Esophagus muscularis mucosa (tissue), 4 donors: ENCODE results near the gene RNF217. TPM values are rescaled to one million over a fixed set of nuclear protein-coding genes. Genes with fewer than 3 reads are reported as not detected.
A peak's percentile ranks its signal among the peaks of the same experiment; 100 is the strongest.
"Not testable (repeated sequence)": the region's sequence is repeated elsewhere in the genome, so short reads cannot be mapped to it uniquely, and the experiment has no call there.

Experiments
- DNase-seq: peaks from one replicate; pipeline ENCODE4 v3.0.0-alpha.2; 2017; ENCODE audit errors: extremely low spot score
- H3K27ac ChIP-seq, 4 donors: fragments of 200-600 bp; sonication (generic); replicated peaks in 1 of 4; 1 replicate in 3 of 4; 2 replicates in 1 of 4; pipeline ENCODE4 v1.5.1; 2016 to 2019; ENCODE audit warnings: mild to moderate bottlenecking in 1 of 4
- H3K27me3 ChIP-seq, 4 donors: fragments of 200-600 bp; sonication (generic); one replicate each; pipeline versions ENCODE4 v1.5.1 to v1.6.0; 2016 to 2019
- H3K36me3 ChIP-seq, 4 donors: fragments of 200-600 bp; sonication (generic); one replicate each; pipeline ENCODE4 v1.5.1; 2016 to 2019
- H3K4me1 ChIP-seq, 4 donors: fragments of 200-600 bp; sonication (generic); one replicate each; pipeline ENCODE4 v1.5.1; 2016 to 2019
- H3K4me3 ChIP-seq, 4 donors: fragments of 200-600 bp; sonication (generic); 1 replicate in 2 of 4; 2 replicates in 2 of 4; pipeline ENCODE4 v1.5.1; 2016 to 2019; ENCODE audit warnings: mild to moderate bottlenecking in 4 of 4, moderate library complexity in 1 of 4
- H3K9me3 ChIP-seq, 4 donors: fragments of 200-600 bp; sonication (generic); 1 replicate in 3 of 4; 2 replicates in 1 of 4; pipeline ENCODE4 v1.5.1; 2016 to 2019
- EP300 ChIP-seq: sonication (generic); formaldehyde crosslinking; IDR thresholded peaks from one replicate; pipeline ENCODE4 v1.6.1; 2017; ENCODE audit warnings: antibody characterized with exemption
- POLR2A ChIP-seq: fragments of 450-650 bp; IDR thresholded peaks from one replicate; pipeline ENCODE4 v1.6.1; 2017; ENCODE audit warnings: antibody characterized with exemption, moderate library complexity, mild to moderate bottlenecking, low read depth
- POLR2AphosphoS5 ChIP-seq, 2 donors: sonication (generic); formaldehyde crosslinking; IDR thresholded peaks; one replicate each; pipeline ENCODE4 v1.6.1; 2017; ENCODE audit warnings: antibody characterized with exemption in 2 of 2
- WGBS: methylation state at CpG from one replicate; pipeline ENCODE4 v1.1.5; 2018; 5-methylcytosine and 5-hydroxymethylcytosine counted together
- intact Hi-C: fragments of 100-400 bp; cut with DNase I; formaldehyde crosslinking; loops from one replicate; pipeline ENCODE4 v1.15.1; 2023
- total RNA-seq, 4 donors: library from RNA; depleted of rRNA; stranded (reverse); fragments of >200 nt; gene quantifications; one replicate each; pipeline versions ENCODE4 v1.1.0 to v1.2.1, GENCODE V29; 2016
- TF ChIP-seq, protein P1 (sequence below), 3 experiments: fragments of 200-600 bp in 2 of 3; fragments of 450-650 bp in 1 of 3; sonication (generic) in 2 of 3; IDR thresholded peaks; one replicate each; pipeline ENCODE4 v1.5.1; 2017 to 2019; ENCODE audit warnings: antibody characterized with exemption in 3 of 3, mild to moderate bottlenecking in 2 of 3, moderate library complexity in 1 of 3

Gene RNF217
- total RNA-seq, 4 donors from 2014 or later: 20.0 to 34.9 (median 23.2) TPM

DNA sequence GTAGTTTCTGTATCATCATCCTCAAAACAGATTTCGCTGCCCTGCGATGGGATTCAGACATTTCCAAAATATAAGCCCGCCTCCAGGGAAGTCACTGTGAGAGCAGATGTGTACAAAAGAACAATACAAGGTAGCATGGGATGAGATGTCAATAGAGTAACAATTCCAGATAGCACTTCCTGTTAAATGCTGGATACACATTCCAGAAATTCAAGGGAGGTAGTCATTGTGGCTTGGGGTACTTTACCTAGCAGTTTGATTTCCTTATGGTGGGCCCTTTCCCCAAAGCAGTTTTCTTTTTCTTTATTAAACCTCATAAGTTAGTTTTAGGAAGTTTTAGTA lies 2.5 kb downstream of the RNF217 start:
- Histone ChIP-seq H3K9me3 (no peaks in the 10 kb centered on the region), H3K27ac (peak overlapping the region; percentile 93 to 98 (median 96)), H3K27me3 (no peaks in the 10 kb centered on the region), H3K4me3 (peak overlapping the region; percentile 79 to 91 (median 86)), H3K4me1 (peaks cover 9 to 69% (median 58%) of the 10 kb centered on the region in 4 donors), H3K36me3 (no peaks in the 10 kb centered on the region)
- no peak for DNase-seq
- TF ChIP-seq EP300 (no peak), POLR2A (no peak), POLR2AphosphoS5 (IDR thresholded peaks at IDR 0.05) (no peak)
- TF ChIP-seq, protein P1, sequence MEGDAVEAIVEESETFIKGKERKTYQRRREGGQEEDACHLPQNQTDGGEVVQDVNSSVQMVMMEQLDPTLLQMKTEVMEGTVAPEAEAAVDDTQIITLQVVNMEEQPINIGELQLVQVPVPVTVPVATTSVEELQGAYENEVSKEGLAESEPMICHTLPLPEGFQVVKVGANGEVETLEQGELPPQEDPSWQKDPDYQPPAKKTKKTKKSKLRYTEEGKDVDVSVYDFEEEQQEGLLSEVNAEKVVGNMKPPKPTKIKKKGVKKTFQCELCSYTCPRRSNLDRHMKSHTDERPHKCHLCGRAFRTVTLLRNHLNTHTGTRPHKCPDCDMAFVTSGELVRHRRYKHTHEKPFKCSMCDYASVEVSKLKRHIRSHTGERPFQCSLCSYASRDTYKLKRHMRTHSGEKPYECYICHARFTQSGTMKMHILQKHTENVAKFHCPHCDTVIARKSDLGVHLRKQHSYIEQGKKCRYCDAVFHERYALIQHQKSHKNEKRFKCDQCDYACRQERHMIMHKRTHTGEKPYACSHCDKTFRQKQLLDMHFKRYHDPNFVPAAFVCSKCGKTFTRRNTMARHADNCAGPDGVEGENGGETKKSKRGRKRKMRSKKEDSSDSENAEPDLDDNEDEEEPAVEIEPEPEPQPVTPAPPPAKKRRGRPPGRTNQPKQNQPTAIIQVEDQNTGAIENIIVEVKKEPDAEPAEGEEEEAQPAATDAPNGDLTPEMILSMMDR (IDR thresholded peaks at IDR 0.05): no peak
- 40% methylated on average over 3 of the region's 3 CpGs for WGBS
- intact Hi-C loops: loop anchor here (5.0 kb wide), 1 partner anchor 133 kb away; no protein-coding TSS in a partner anchor

DNA sequence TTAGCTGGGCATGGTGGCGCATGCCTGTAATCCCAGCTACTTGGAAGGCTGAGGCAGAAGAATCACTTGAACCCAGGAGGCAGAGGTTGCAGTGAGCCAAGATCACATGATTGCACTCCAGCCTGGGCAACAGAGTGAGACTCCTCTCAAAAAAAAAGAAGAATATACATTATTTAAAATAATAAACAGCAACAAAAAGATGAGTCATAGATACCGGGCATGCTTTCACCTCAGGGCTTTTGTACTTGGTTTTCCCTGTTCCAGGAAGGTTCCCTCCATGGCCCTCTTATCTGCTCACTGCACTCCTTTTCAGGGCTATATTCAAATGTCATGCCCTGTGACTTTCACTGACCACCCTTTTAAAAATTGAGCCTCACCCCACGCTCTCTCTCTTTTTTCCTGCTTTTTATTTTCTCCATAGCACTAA lies 3.2 kb downstream of the RNF217 start:
- Histone ChIP-seq H3K27ac (peak overlapping the region; percentile 93 to 98 (median 96)), H3K4me3 (peak overlapping the region; percentile 79 to 91 (median 86)), H3K4me1 (peaks cover 9 to 72% (median 56%) of the 10 kb centered on the region in 4 donors)
- WGBS: 75% methylated on average over 3 of the region's 3 CpGs
- DNase-seq, H3K9me3 ChIP-seq, intact Hi-C loops, H3K27me3 ChIP-seq, H3K36me3 ChIP-seq: not testable (repeated sequence)

DNA sequence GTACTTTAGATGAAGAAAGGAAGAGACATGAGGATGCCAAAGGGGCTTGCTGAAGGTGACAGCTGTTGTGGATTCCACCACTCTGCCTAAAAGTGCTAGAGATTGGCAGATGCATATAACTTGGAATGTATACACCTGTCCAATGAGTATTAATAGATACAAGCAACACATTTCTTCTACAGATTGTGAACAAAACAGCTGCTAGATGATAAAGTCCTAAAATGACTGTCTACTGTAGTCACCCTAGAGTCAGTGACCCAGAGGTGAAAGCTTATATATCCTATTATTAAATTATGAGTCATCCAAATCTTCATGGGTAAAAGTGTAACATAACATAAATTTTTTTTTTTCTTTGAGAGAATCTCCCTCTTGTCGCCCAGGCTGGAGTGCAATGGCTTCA lies 5.2 kb downstream of the RNF217 start:
- no peak overlapping the region for H3K4me3 ChIP-seq
- TF ChIP-seq EP300 (no peak), POLR2AphosphoS5 (IDR thresholded peaks at IDR 0.05) (no peak), POLR2A (no peak)
- TF ChIP-seq, protein P1 (IDR thresholded peaks at IDR 0.05): no peak
- peaks cover 0 to 13% (median 7%) of the 10 kb centered on the region in 4 donors for H3K36me3 ChIP-seq
- peaks cover 9 to 65% (median 46%) of the 10 kb centered on the region in 4 donors for H3K4me1 ChIP-seq
- H3K27me3 ChIP-seq: no peaks in the 10 kb centered on the region
- peak overlapping the region in 1 of 4 donors; percentile 2 for H3K27ac ChIP-seq
- intact Hi-C loops: no loop called here
- 79% methylated on average over 1 of the region's 1 CpG for WGBS
- no peaks in the 10 kb centered on the region for H3K9me3 ChIP-seq
- no peak for DNase-seq

DNA sequence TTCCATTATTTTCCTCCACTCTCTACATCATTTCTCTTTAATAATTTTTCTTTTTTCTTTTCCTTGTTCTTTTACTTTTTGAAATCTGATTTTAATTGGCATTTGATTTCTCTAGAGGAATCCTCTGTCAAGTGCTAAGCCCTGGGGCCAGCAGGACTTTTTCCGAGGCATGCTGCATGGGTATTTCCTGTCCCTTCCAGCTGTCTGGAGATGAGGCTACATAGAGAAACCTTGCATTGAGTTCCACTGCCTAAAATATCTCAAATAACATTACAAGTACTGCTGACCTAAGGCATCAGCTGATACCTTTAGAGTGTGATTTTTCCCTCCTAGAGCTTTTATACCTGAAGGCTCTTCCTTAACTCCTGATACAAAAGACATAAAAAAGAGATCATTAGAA lies 6.2 kb downstream of the RNF217 start:
- H3K9me3 ChIP-seq: no peaks in the 10 kb centered on the region
- peaks cover 0 to 22% (median 12%) of the 10 kb centered on the region in 4 donors for H3K36me3 ChIP-seq
- H3K27me3 ChIP-seq: no peaks in the 10 kb centered on the region
- no peak overlapping the region for H3K27ac ChIP-seq
- DNase-seq: no peak
- H3K4me3 ChIP-seq: no peak overlapping the region
- intact Hi-C loops: no loop called here
- TF ChIP-seq POLR2A: no peak
- TF ChIP-seq POLR2AphosphoS5 (IDR thresholded peaks at IDR 0.05): no peak
- TF ChIP-seq, protein P1 (IDR thresholded peaks at IDR 0.05): no peak
- no peak for TF ChIP-seq EP300
- peaks cover 9 to 65% (median 46%) of the 10 kb centered on the region in 4 donors for H3K4me1 ChIP-seq
- WGBS: 48% methylated on average over 1 of the region's 1 CpG

DNA sequence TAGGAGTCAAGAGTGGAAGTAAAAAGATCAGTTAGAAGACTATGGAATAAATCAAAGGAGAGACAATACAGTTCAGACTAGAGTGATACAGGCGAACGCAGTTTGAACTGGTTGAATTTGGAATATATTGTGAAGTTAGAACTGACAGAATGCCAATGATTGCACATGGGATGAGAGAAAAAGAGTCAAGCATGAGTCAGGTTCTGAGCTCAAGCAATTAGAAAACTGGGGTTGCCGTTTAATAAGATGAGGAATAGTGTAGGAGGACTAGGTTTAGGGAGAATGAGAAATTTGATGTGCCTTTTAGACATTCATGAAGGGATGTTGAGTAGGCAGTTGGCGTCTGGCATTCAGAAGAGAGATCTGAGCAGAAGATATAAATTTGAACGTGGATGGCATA lies 8.0 kb downstream of the RNF217 start:
- H3K36me3 ChIP-seq: peaks cover 0 to 28% (median 12%) of the 10 kb centered on the region in 4 donors
- 88% methylated on average over 5 of the region's 5 CpGs for WGBS
- TF ChIP-seq, protein P1 (IDR thresholded peaks at IDR 0.05): no peak
- no peak for TF ChIP-seq EP300
- no peak for TF ChIP-seq POLR2AphosphoS5 (IDR thresholded peaks at IDR 0.05)
- TF ChIP-seq POLR2A: no peak
- DNase-seq: no peak
- H3K4me1 ChIP-seq: peaks cover 9 to 52% (median 37%) of the 10 kb centered on the region in 4 donors
- no peaks in the 10 kb centered on the region for H3K9me3 ChIP-seq
- H3K4me3 ChIP-seq: no peak overlapping the region
- no peaks in the 10 kb centered on the region for H3K27me3 ChIP-seq
- intact Hi-C loops: no loop called here
- H3K27ac ChIP-seq: no peak overlapping the region
